B cell (primary cell): ENCODE data around the gene RBP2.

ENCODE experiments used
- EZH2 ChIP-seq: IDR thresholded peaks from 2 replicates; pipeline ENCODE4 v1.6.1; 2012; ENCODE audit warnings: borderline replicate concordance, low read depth, mild to moderate bottlenecking, moderate library complexity, low read length; ENCODE audit not compliant: insufficient read depth, poor library complexity, severe bottlenecking
- TF ChIP-seq, protein P1 (sequence below): fragments of 200-600 bp; IDR thresholded peaks from one replicate; pipeline ENCODE4 v1.8.0; 2022; ENCODE audit warnings: antibody characterized with exemption, mild to moderate bottlenecking

DNA sequence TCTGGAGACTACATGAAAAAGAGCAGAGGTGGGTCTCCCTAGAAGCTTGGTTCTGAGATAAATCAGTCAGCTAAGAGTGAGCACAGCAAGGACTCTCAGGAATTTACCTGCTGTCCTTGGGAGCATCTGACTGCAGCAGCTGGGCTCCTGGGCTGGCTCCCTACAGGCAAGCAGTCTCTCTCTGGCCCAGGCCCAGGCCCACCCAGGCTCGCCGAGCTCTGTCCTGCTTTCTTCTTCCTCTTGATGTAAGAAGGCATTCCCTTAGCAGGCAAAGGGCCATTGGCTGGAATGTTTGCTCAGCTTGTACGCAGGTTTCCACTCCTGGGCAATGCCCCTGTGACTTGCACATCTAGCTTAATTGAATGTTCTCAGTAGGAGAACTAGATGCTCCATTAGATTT lies 4.3 kb upstream of the RBP2 start:
- no peak for TF ChIP-seq EZH2
- TF ChIP-seq, protein P1, sequence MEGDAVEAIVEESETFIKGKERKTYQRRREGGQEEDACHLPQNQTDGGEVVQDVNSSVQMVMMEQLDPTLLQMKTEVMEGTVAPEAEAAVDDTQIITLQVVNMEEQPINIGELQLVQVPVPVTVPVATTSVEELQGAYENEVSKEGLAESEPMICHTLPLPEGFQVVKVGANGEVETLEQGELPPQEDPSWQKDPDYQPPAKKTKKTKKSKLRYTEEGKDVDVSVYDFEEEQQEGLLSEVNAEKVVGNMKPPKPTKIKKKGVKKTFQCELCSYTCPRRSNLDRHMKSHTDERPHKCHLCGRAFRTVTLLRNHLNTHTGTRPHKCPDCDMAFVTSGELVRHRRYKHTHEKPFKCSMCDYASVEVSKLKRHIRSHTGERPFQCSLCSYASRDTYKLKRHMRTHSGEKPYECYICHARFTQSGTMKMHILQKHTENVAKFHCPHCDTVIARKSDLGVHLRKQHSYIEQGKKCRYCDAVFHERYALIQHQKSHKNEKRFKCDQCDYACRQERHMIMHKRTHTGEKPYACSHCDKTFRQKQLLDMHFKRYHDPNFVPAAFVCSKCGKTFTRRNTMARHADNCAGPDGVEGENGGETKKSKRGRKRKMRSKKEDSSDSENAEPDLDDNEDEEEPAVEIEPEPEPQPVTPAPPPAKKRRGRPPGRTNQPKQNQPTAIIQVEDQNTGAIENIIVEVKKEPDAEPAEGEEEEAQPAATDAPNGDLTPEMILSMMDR, result no peak
